ENCODE data around the gene CYP2B6.
"Not testable (repeated sequence)": the region's sequence is repeated elsewhere in the genome, so short reads cannot be mapped to it uniquely, and the experiment has no call there.

- not testable (repeated sequence) for TF ChIP-seq CTCF (IDR thresholded peaks at IDR 0.05; ENCODE audit: low read length); EZH2 (IDR thresholded peaks at IDR 0.05; ENCODE audit: borderline replicate concordance, low read length)
Observed at GRCh38 chr19:40965351-40965750, 25.7 kb upstream of the CYP2B6 start.
